Mesothelial cell of epicardium (in vitro differentiated cells): ENCODE data around the gene F2R. TPM values are rescaled to one million over a fixed set of nuclear protein-coding genes. Genes with fewer than 3 reads are reported as not detected.
"Not testable (repeated sequence)": the region's sequence is repeated elsewhere in the genome, so short reads cannot be mapped to it uniquely, and the experiment has no call there.

Experiments
- DNase-seq, 2 experiments: peaks; one replicate each; pipeline ENCODE4 v3.0.0; 2021; ENCODE audit warnings: low spot score in 2 of 2; ENCODE audit not compliant: unreplicated experiment in 2 of 2
- H3K27ac Mint-ChIP-seq: 2 replicates; pipeline ENCODE4 v1.8.0; 2021; ENCODE audit warnings: mixed read lengths
- H3K27me3 Mint-ChIP-seq: 2 replicates; pipeline ENCODE4 v1.8.0; 2021; ENCODE audit warnings: low read depth, mixed read lengths
- H3K36me3 Mint-ChIP-seq: 2 replicates; pipeline ENCODE4 v1.8.0; 2021; ENCODE audit warnings: mixed read lengths
- H3K4me1 Mint-ChIP-seq: 2 replicates; pipeline ENCODE4 v1.8.0; 2021; ENCODE audit warnings: mixed read lengths
- H3K4me3 Mint-ChIP-seq: 2 replicates; pipeline ENCODE4 v1.8.0; 2021; ENCODE audit warnings: mild to moderate bottlenecking, moderate library complexity, mixed read lengths
- H3K9me3 Mint-ChIP-seq: 2 replicates; pipeline ENCODE4 v1.8.0; 2021; ENCODE audit warnings: mixed read lengths
- total RNA-seq: library from RNA; stranded (reverse); gene quantifications from 3 replicates; pipeline ENCODE4 v1.2.1, GENCODE V29; 2021
- TF ChIP-seq, protein P1 (sequence below): fragments of 200-600 bp; sonication (generic); IDR thresholded peaks from one replicate; pipeline ENCODE4 v1.5.0; 2021; ENCODE audit warnings: antibody characterized with exemption; ENCODE audit not compliant: unreplicated experiment

The F2R gene
- total RNA-seq, 1 donor from 2014 or later = 35.8 TPM

DNA sequence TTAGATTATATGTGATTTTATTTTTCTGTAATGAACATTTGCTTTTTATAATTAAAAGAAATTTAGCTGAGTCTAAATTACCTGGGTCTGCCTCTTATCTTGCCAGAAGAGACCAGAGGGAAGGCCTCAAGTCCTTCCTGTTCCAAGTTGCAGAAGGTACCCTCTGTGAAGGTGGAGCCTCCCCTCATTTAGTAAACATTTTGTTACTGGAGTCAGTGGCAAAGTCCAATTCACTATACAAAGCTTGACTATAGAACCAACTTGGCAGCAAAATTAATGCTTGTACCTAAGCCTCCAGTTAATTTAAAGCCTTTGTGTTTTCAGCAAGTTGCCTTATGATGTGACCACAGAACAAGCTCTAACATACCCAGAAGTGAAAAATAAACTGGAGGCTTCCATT, 42.8 kb upstream of the F2R start:
- Mint-ChIP-seq H3K4me3 (no peak overlapping the region), H3K27ac (no peak overlapping the region), H3K36me3 (peaks cover 9% of the 10 kb centered on the region), H3K4me1 (peaks cover 6% of the 10 kb centered on the region), H3K27me3 (no peaks in the 10 kb centered on the region), H3K9me3 (no peaks in the 10 kb centered on the region)
- no peak for DNase-seq
- TF ChIP-seq, protein P1, sequence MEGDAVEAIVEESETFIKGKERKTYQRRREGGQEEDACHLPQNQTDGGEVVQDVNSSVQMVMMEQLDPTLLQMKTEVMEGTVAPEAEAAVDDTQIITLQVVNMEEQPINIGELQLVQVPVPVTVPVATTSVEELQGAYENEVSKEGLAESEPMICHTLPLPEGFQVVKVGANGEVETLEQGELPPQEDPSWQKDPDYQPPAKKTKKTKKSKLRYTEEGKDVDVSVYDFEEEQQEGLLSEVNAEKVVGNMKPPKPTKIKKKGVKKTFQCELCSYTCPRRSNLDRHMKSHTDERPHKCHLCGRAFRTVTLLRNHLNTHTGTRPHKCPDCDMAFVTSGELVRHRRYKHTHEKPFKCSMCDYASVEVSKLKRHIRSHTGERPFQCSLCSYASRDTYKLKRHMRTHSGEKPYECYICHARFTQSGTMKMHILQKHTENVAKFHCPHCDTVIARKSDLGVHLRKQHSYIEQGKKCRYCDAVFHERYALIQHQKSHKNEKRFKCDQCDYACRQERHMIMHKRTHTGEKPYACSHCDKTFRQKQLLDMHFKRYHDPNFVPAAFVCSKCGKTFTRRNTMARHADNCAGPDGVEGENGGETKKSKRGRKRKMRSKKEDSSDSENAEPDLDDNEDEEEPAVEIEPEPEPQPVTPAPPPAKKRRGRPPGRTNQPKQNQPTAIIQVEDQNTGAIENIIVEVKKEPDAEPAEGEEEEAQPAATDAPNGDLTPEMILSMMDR = no peak

DNA sequence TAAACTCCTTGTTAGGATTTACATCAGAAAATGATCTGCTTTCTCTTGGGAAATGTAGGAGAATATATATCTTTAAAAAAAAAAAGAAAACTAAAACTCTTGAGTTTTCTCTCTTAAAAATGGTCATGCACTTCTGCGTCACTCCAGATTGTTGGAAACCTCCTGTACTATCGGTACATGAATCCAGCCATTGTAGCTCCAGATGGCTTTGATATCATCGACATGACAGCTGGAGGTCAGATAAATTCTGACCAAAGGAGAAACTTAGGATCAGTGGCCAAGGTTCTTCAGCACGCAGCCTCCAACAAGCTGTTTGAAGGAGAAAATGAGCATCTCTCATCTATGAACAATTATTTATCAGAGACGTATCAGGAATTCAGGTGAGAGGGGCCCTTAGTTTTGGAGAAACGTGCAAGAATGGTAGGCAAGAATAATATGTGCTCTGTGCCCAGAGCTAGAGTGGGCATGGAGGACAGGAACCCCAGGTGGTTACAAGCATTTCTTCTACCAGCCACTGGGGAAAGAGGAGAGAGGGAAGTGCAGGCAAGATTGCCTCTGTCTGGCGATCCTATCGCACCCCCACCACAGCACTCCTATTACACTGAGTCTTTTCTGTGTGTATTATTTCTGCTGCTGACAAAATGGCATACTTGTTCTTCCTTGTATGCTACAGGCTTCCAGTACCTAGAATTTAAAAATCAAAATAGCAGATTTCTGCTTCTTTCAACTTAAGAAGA, 41.4 kb upstream of the F2R start:
- DNase-seq = no peak
- Mint-ChIP-seq H3K4me1 (peaks cover 12% of the 10 kb centered on the region), H3K27me3 (no peaks in the 10 kb centered on the region), H3K4me3 (no peak overlapping the region), H3K27ac (no peak overlapping the region), H3K36me3 (peaks cover 4% of the 10 kb centered on the region), H3K9me3 (no peaks in the 10 kb centered on the region)
- TF ChIP-seq, protein P1 = no peak

DNA sequence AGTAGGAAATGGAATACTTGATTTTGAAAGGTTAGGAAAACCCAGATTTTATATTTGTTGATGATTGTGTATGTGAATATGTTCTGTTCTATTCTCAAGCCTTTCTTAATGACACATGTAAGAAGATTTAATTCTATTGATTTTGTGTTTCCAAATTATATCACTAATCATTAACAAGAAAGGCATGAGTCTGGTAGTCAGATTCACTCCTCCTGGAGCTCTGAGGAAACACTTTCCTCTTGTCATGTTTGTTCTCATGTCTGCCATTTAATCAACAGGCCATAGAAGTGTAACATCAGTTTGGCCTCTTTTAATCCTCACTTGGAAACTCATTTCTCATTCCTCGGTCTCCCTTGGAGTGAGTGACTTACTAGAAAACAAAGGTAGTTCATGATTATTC, 40.6 kb upstream of the F2R start:
- peaks cover 15% of the 10 kb centered on the region for H3K4me1 Mint-ChIP-seq
- no peak overlapping the region for H3K27ac Mint-ChIP-seq
- H3K9me3 Mint-ChIP-seq = no peaks in the 10 kb centered on the region
- DNase-seq = no peak
- H3K4me3 Mint-ChIP-seq = no peak overlapping the region
- TF ChIP-seq, protein P1 = no peak
- H3K36me3 Mint-ChIP-seq = peaks cover 2% of the 10 kb centered on the region
- no peaks in the 10 kb centered on the region for H3K27me3 Mint-ChIP-seq

DNA sequence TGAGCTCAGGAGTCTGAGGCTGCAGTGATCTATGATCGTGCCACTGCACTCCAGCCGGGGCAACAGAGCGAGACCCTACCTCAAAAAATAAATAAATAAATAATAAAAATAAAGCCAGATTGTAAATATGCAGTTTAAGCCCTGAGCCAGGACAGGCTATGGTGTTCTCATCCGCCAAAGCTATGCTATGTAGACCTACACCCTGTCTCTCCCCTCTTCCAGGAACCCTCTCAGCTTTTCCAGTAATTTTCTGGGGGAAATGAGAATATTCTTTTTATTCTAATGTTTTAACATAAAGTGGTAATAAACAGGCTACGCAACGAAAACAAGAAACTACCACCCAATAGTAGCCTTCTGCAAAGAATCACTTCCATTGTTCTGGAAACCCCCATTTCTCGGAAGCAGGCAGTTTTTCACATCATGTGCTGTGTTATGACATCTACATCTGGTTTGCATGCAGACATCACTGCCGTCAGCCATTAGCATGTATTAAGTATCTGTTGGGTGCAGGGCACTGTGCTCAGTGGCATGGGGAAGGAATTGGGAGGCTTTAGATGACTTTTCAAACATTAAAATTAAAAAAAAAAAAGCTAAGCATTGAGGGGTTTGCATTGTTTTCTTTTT, 38.0 kb upstream of the F2R start:
- TF ChIP-seq, protein P1 = no peak
- Mint-ChIP-seq H3K4me1 (peaks cover 10% of the 10 kb centered on the region), H3K36me3 (no peaks in the 10 kb centered on the region), H3K27me3 (no peaks in the 10 kb centered on the region), H3K27ac (no peak overlapping the region), H3K4me3 (no peak overlapping the region), H3K9me3 (no peaks in the 10 kb centered on the region)
- no peak for DNase-seq

DNA sequence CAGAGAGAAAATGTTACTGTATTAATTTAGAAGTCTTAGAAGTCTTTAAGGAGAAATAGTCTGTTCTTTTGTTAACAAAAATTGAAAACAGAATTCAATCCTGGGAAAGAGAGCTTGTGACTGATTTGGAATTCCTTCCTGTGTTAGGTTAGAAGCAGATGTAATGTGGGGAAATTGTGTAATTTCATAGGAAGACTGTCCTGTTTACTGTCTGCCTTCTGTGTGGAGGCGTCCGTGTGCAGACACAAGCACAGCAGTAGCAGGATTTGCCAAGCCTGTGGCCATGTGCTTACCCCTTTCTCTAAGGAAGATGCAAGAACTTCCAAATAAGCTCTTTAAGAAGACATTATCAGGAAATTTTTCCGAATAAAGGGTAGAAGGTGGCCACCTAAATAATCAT, 36.7 kb upstream of the F2R start:
- no peak for DNase-seq
- Mint-ChIP-seq H3K27me3 (no peaks in the 10 kb centered on the region), H3K36me3 (no peaks in the 10 kb centered on the region), H3K9me3 (no peaks in the 10 kb centered on the region), H3K27ac (no peak overlapping the region), H3K4me1 (peaks cover 11% of the 10 kb centered on the region), H3K4me3 (no peak overlapping the region)
- TF ChIP-seq, protein P1 = no peak

DNA sequence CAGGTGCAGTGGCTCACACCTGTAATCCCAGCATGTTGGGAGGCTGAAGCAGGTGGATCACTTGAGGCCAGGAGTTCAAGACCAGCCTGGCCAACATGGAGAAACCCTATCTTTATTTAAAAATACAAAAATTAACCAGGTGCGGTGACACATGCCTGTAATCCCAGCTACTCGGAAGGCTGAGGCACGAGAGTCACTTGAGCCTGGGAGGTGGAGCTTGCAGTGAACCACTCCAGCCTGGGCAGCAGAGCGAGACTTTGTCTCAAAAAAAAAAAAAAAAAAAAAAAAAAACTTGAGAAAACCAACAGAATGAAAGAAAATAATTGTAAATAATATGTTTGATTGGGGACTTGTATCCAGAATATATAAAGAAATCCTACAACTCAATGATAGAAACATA, 35.1 kb upstream of the F2R start:
- H3K27ac Mint-ChIP-seq, H3K4me3 Mint-ChIP-seq, DNase-seq, H3K36me3 Mint-ChIP-seq, H3K27me3 Mint-ChIP-seq, H3K9me3 Mint-ChIP-seq: not testable (repeated sequence)
- peaks cover 16% of the 10 kb centered on the region for H3K4me1 Mint-ChIP-seq
